Trophoblast cell (in vitro differentiated cells and primary cell): ENCODE measurements around the gene DNMT1.
A peak's percentile ranks its signal among the peaks of the same experiment; 100 is the strongest.

Experiments
- DNase-seq, 2 donors: peaks; one replicate each; pipeline ENCODE4 v3.0.0-alpha.2; 2016
- H2AFZ ChIP-seq: 2 replicates; pipeline ENCODE4 v1.6.1; 2013; ENCODE audit warnings: low read length, moderate library complexity, mild to moderate bottlenecking; ENCODE audit not compliant: insufficient read depth, poor library complexity
- H2AK5ac ChIP-seq: 2 replicates; pipeline ENCODE4 v1.6.1; 2013; ENCODE audit warnings: mild to moderate bottlenecking, low read length
- H2BK120ac ChIP-seq: 2 replicates; pipeline ENCODE4 v1.6.1; 2013; ENCODE audit warnings: low read length, mild to moderate bottlenecking, moderate library complexity; ENCODE audit not compliant: insufficient read depth, poor library complexity
- H2BK12ac ChIP-seq: 2 replicates; pipeline ENCODE4 v1.6.1; 2013; ENCODE audit warnings: mild to moderate bottlenecking, low read length, moderate library complexity
- H2BK5ac ChIP-seq: 2 replicates; pipeline ENCODE4 v1.6.1; 2013; ENCODE audit warnings: low read length, low read depth, moderate library complexity, mild to moderate bottlenecking; ENCODE audit not compliant: poor library complexity
- H3K14ac ChIP-seq: 2 replicates; pipeline ENCODE4 v1.6.1; 2013; ENCODE audit warnings: mild to moderate bottlenecking, low read length
- H3K18ac ChIP-seq: 2 replicates; pipeline ENCODE4 v1.6.1; 2013; ENCODE audit warnings: mild to moderate bottlenecking, low read length
- H3K23ac ChIP-seq: 2 replicates; pipeline ENCODE4 v1.6.1; 2013; ENCODE audit warnings: low read length
- H3K27ac ChIP-seq: 2 replicates; pipeline ENCODE4 v1.5.1; 2013; ENCODE audit warnings: low read depth, mild to moderate bottlenecking, inconsistent platforms, low read length, moderate library complexity
- H3K27me3 ChIP-seq: 2 replicates; pipeline ENCODE4 v1.6.1; 2013; ENCODE audit warnings: inconsistent platforms, mild to moderate bottlenecking, low read length, moderate library complexity; ENCODE audit not compliant: insufficient read depth
- H3K36me3 ChIP-seq, 2 experiments: 1 replicate in 1 of 2; 2 replicates in 1 of 2; pipeline ENCODE4 v1.6.1; 2013; ENCODE audit warnings: low read length in 2 of 2, mild to moderate bottlenecking in 2 of 2, moderate library complexity in 1 of 2; ENCODE audit not compliant: insufficient read depth in 2 of 2, control insufficient read depth in 1 of 2
- H3K4ac ChIP-seq: 2 replicates; pipeline ENCODE4 v1.6.1; 2013; ENCODE audit warnings: low read depth, mild to moderate bottlenecking, low read length, moderate library complexity
- H3K4me1 ChIP-seq, 2 experiments: 1 replicate in 1 of 2; 2 replicates in 1 of 2; pipeline ENCODE4 v1.6.1; 2013; ENCODE audit warnings: low read length in 2 of 2, mild to moderate bottlenecking in 2 of 2, moderate library complexity in 1 of 2; ENCODE audit not compliant: insufficient read depth in 2 of 2, control insufficient read depth in 1 of 2
- H3K4me2 ChIP-seq: 2 replicates; pipeline ENCODE4 v1.6.1; 2013; ENCODE audit warnings: inconsistent platforms, mild to moderate bottlenecking, low read length, moderate library complexity
- H3K4me3 ChIP-seq: 2 replicates; pipeline ENCODE4 v1.5.1; 2013; ENCODE audit warnings: mild to moderate bottlenecking, low read depth, low read length, inconsistent platforms
- H3K79me1 ChIP-seq: one replicate; pipeline ENCODE4 v1.6.1; 2013; ENCODE audit warnings: low read length
- H3K79me2 ChIP-seq: 2 replicates; pipeline ENCODE4 v1.6.1; 2013; ENCODE audit warnings: low read length, mild to moderate bottlenecking; ENCODE audit not compliant: control insufficient read depth, insufficient read depth, poor library complexity
- H3K9ac ChIP-seq: 2 replicates; pipeline ENCODE4 v1.6.1; 2013; ENCODE audit warnings: mild to moderate bottlenecking, low read length
- H3K9me3 ChIP-seq: 2 replicates; pipeline ENCODE4 v1.6.1; 2013; ENCODE audit warnings: low read depth, mild to moderate bottlenecking, control low read depth, inconsistent platforms, low read length; ENCODE audit not compliant: insufficient read depth
- H4K12ac ChIP-seq: 2 replicates; pipeline ENCODE4 v1.6.1; 2013; ENCODE audit warnings: low read depth, mild to moderate bottlenecking, low read length, moderate library complexity
- H4K8ac ChIP-seq: 2 replicates; pipeline ENCODE4 v1.6.1; 2013; ENCODE audit warnings: low read depth, mild to moderate bottlenecking, low read length, moderate library complexity
- H4K91ac ChIP-seq: one replicate; pipeline ENCODE4 v1.6.1; 2013; ENCODE audit warnings: low read depth, mild to moderate bottlenecking, low read length, moderate library complexity
- WGBS: extraction: QIAGEN DNeasy Blood & Tissue Kit; methylation state at CpG from one replicate; pipeline ENCODE4 v1.1.7; 2013; ENCODE audit warnings: missing lambda C conversion rate; ENCODE audit not compliant: insufficient read length, insufficient coverage; ENCODE audit errors: extremely low coverage; 5-methylcytosine and 5-hydroxymethylcytosine counted together

DNMT1 gene

DNA sequence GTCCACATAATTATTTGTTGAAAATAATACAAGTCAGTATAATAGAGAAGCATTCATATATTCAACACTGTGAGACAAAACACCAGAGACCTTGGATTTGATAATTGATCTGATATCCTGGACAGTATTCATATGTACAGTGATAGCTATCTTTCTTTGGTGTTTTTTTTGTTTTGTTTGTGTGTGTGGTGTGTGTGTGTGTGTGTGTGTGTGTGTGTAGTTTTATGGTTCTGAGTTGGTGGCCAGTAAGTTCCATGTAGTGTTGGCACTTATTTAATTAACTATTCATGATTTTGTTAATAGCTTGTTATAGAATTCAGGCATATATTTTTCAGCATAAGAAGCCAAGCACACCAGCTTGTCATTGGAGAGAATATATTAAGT is 90.6 kb downstream of the DNMT1 start:
- no peak overlapping the region for H2AFZ ChIP-seq
- no peak overlapping the region for H2BK120ac ChIP-seq
- peaks cover 0 to 10% of the 10 kb centered on the region in 2 experiments for H3K4me1 ChIP-seq
- H4K91ac ChIP-seq = no peak overlapping the region
- H2BK12ac ChIP-seq = no peak overlapping the region
- H2AK5ac ChIP-seq = no peak overlapping the region
- H3K27me3 ChIP-seq = no peaks in the 10 kb centered on the region
- peaks cover 3% of the 10 kb centered on the region for H3K79me1 ChIP-seq
- no peak overlapping the region for H3K18ac ChIP-seq
- no peak for DNase-seq
- no peak overlapping the region for H4K8ac ChIP-seq
- no peak overlapping the region for H3K9ac ChIP-seq
- H3K36me3 ChIP-seq = peaks cover 11 to 15% of the 10 kb centered on the region in 2 experiments
- H3K4me3 ChIP-seq = no peak overlapping the region
- no peak overlapping the region for H3K23ac ChIP-seq
- H3K79me2 ChIP-seq = peaks cover 9% of the 10 kb centered on the region
- H4K12ac ChIP-seq = no peak overlapping the region
- no peak overlapping the region for H3K14ac ChIP-seq
- no peak overlapping the region for H3K4me2 ChIP-seq
- no peak overlapping the region for H2BK5ac ChIP-seq
- no peak overlapping the region for H3K27ac ChIP-seq
- H3K4ac ChIP-seq = no peak overlapping the region
- H3K9me3 ChIP-seq = no peaks in the 10 kb centered on the region

GRCh38 chr19:10102787-10103236 is 91.9 kb downstream of the DNMT1 start:
- H2AFZ ChIP-seq = no peak overlapping the region
- no peak overlapping the region for H3K18ac ChIP-seq
- no peak overlapping the region for H2AK5ac ChIP-seq
- H3K9ac ChIP-seq = no peak overlapping the region
- H3K14ac ChIP-seq = no peak overlapping the region
- H3K79me2 ChIP-seq = peaks cover 9% of the 10 kb centered on the region
- no peak overlapping the region for H4K8ac ChIP-seq
- no peak for DNase-seq
- H2BK5ac ChIP-seq = no peak overlapping the region
- no peak overlapping the region for H4K91ac ChIP-seq
- peaks cover 3 to 7% of the 10 kb centered on the region in 2 experiments for H3K36me3 ChIP-seq
- H4K12ac ChIP-seq = no peak overlapping the region
- H3K4ac ChIP-seq = no peak overlapping the region
- no CpG with 5 or more reads among the region's 7 CpGs for WGBS
- peaks cover 0 to 10% of the 10 kb centered on the region in 2 experiments for H3K4me1 ChIP-seq
- H3K23ac ChIP-seq = no peak overlapping the region
- no peaks in the 10 kb centered on the region for H3K27me3 ChIP-seq
- H3K27ac ChIP-seq = no peak overlapping the region
- H3K9me3 ChIP-seq = no peaks in the 10 kb centered on the region
- no peak overlapping the region for H3K4me3 ChIP-seq
- peaks cover 3% of the 10 kb centered on the region for H3K79me1 ChIP-seq
- H2BK12ac ChIP-seq = no peak overlapping the region
- no peak overlapping the region for H3K4me2 ChIP-seq
- H2BK120ac ChIP-seq = no peak overlapping the region

GRCh38 chr19:10100163-10100785 is 94.5 kb downstream of the DNMT1 start:
- H3K27me3 ChIP-seq = peaks cover 3% of the 10 kb centered on the region
- H3K79me1 ChIP-seq = peaks cover 4% of the 10 kb centered on the region
- DNase-seq = no peak
- no peak overlapping the region for H3K18ac ChIP-seq
- no peak overlapping the region for H2AFZ ChIP-seq
- H3K23ac ChIP-seq = no peak overlapping the region
- H4K91ac ChIP-seq = no peak overlapping the region
- H2BK5ac ChIP-seq = no peak overlapping the region
- H3K14ac ChIP-seq = no peak overlapping the region
- H3K4ac ChIP-seq = no peak overlapping the region
- WGBS = no CpG with 5 or more reads among the region's 5 CpGs
- no peak overlapping the region for H3K4me3 ChIP-seq
- H2AK5ac ChIP-seq = no peak overlapping the region
- H4K8ac ChIP-seq = no peak overlapping the region
- peaks cover 6% of the 10 kb centered on the region in 2 experiments for H3K4me1 ChIP-seq
- H2BK120ac ChIP-seq = no peak overlapping the region
- peaks cover 2% of the 10 kb centered on the region for H3K79me2 ChIP-seq
- H3K4me2 ChIP-seq = no peak overlapping the region
- no peak overlapping the region for H2BK12ac ChIP-seq
- no peaks in the 10 kb centered on the region for H3K36me3 ChIP-seq
- no peak overlapping the region for H3K9ac ChIP-seq
- no peak overlapping the region for H4K12ac ChIP-seq
- peaks cover 3% of the 10 kb centered on the region for H3K9me3 ChIP-seq
- no peak overlapping the region for H3K27ac ChIP-seq

GRCh38 chr19:10096615-10096963 is 98.2 kb downstream of the DNMT1 start:
- peaks cover 2% of the 10 kb centered on the region for H3K79me2 ChIP-seq
- no peak overlapping the region for H3K23ac ChIP-seq
- no peak overlapping the region for H3K9ac ChIP-seq
- H4K12ac ChIP-seq = peak overlapping the region; percentile 43
- no peak overlapping the region for H2BK5ac ChIP-seq
- H3K18ac ChIP-seq = peak overlapping the region; percentile 74
- H3K36me3 ChIP-seq = no peaks in the 10 kb centered on the region
- peak overlapping the region; percentile 67 for H4K91ac ChIP-seq
- peak in 1 of 2 donors; percentile 23 for DNase-seq
- peak overlapping the region; percentile 62 for H3K4me3 ChIP-seq
- peak overlapping the region; percentile 74 for H3K14ac ChIP-seq
- H2BK12ac ChIP-seq = no peak overlapping the region
- H3K9me3 ChIP-seq = peaks cover 3% of the 10 kb centered on the region
- H3K4me2 ChIP-seq = peak overlapping the region; percentile 64
- peak overlapping the region; percentile 89 for H4K8ac ChIP-seq
- peak overlapping the region; percentile 80 for H2AFZ ChIP-seq
- peaks cover 6% of the 10 kb centered on the region in 2 experiments for H3K4me1 ChIP-seq
- H2AK5ac ChIP-seq = peak overlapping the region; percentile 40
- no CpG with 5 or more reads among the region's 26 CpGs for WGBS
- H3K79me1 ChIP-seq = peaks cover 4% of the 10 kb centered on the region
- H3K4ac ChIP-seq = peak overlapping the region; percentile 43
- no peak overlapping the region for H3K27ac ChIP-seq
- H3K27me3 ChIP-seq = peaks cover 3% of the 10 kb centered on the region
- H2BK120ac ChIP-seq = peak overlapping the region; percentile 39
